Endometrial microvascular endothelial cells (primary cell): ENCODE results near the gene USP6NL. TPM values are rescaled to one million over a fixed set of nuclear protein-coding genes. Genes with fewer than 3 reads are reported as not detected.
"Not testable (repeated sequence)": the region's sequence is repeated elsewhere in the genome, so short reads cannot be mapped to it uniquely, and the experiment has no call there.

ENCODE experiments used
- in situ Hi-C: cut with HindIII; loops from 2 replicates; pipeline ENCODE4 v1.10.0; 2017; ENCODE audit warnings: low sequenced_read_pairs, low pct_unique_long_range_greater_than_20kb; ENCODE audit errors: inconsistent ontology term
- total RNA-seq: library from RNA; depleted of rRNA; stranded (reverse); fragments of >200 nt; gene quantifications from one replicate; pipeline ENCODE4 v1.2.3, GENCODE V29; 2015; ENCODE audit errors: inconsistent ontology term

USP6NL gene
- total RNA-seq, result 14.7 TPM

DNA sequence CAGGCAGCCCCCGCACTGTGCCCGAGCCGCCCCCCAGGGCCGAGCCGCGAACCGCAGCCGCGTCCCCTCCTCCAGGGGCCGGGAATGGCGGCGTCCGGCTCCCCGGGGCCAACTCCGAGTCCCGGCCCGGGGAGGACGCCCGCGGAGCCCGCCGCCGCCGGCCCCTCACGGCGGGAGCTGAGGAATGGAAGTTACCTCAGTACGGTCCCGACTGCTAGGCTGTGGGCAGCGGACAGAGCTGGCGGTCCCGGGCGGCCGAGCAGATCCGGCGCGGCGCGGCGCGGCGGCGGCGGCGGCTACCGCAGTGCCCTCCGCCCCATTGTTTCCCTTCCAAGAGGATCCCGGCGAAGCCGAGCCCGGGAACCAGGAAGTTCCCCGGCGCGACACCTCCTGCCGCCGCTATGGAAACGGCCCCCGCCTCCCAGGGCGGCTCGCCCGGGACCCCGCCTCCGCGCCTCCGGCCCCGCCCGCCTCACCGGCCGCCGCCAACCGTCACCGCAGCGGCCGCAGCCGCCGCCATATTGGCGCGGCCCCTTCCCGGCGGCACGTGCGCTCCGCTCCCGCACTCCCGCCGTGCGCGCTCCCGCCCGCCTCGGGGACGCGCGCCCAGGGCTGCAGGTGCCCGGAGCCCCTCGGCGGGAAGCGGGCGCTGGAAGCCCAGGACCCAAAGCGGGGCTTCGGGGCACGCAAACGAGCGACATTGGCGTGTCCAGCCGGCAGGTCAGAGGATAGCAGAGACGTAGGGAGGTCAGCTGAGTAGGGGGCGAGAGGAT lies at the start of gene USP6NL:
USP6NL (minus strand) TSS at position 403 of the 773 bp plus-strand sequence. CDS start 14,016 bp downstream, outside the sequence.
- in situ Hi-C loops, result no loop called here

DNA sequence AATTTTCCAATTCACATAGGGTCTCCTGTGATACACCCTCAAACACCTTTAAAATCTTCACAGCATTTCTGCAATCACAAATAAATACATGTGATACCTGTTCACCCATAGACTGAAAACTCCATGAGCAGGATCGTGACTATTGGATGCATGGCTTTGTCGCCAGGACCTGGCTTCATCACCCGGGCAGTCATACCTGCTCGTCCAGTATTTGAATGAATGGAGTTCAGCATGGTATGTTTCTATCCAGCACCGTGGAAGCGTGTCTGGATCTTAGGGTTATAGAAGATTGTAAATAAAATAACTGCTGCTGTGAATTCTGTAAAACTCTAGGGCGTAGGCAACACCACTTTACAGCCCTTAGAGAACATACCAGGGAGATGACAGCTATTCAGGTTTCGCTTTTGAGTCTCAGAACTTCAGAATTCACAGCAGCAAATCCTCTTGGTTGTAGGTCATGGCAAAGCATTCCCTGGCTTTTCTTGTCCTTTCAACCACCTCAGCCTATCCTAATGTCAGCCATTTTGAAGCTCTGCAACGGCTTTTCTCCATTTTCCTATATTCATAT lies 47.4 kb upstream of the USP6NL start:
- in situ Hi-C loops, result no loop called here

DNA sequence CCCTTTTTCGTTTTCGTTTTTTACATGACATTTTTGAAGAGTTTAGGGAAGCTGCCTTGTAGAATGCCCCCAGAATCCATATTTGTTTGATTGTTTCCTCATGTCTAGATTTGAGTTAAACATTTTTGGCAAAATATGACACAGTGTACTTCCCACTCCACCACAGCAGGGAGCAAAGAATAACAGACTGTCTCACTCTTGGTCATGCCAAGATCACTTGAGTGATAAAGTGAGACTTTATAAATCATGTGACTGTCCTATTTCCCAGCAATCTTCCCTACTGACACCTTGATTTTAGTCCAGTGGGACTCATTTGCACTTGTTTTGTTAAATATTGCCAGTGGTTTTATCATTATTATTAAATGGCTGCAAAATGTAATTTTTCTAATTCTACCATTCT lies 44.4 kb upstream of the USP6NL start:
- in situ Hi-C loops, result no loop called here

DNA sequence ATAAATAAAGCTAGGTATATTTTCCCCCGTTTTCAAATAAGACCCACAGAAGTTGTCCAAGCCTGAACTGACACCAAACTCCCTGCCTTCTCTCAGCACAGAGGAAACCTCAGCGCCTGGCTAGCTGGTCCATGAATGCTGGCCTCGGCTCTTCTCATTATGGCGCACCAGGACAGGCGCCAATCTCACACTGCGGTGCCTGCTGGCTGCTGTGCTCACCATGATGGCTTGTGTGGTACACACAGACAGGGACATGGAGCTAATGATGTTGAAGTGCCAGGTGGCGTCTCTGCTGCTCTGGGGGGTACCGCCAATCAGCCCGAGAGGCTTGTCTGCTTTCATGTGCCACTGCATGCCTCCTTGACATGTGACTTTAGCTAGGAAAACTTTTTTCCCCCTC lies 43.2 kb upstream of the USP6NL start:
- in situ Hi-C loops, result no loop called here

DNA sequence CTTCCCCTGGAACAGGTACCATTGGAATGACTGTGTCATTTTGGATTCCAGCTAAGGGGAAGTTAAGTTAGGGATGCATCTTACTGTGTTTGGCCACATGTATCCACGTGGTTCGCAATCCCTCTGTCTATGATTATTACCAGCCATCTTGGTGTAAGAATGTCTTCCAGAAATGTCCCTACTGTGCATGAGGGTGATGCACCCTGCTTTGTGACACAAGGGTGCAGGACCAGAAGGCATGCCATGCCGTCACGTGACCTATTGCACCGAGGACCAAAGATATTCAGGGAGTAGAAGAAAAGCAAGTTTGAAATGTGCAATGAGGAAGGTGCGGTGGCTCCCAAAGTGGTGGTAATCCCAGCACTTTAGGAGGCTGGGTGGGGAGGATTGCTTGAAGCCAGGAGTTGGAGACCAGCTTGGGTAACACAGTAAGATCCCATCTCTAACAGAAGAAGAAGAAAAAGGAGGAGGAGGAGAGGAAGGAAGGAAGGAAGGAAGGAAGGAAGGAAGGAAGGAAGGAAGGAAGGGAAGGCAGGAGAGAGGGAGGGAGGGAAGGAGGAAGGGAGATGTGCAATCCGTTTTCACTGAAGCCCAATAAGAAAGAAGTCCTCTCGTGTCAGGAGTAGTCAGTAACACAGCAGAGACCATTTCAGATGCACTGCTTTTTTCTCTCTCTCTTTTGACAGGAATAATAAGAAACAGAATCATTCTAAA lies 42.5 kb upstream of the USP6NL start:
- in situ Hi-C loops, result no loop called here

DNA sequence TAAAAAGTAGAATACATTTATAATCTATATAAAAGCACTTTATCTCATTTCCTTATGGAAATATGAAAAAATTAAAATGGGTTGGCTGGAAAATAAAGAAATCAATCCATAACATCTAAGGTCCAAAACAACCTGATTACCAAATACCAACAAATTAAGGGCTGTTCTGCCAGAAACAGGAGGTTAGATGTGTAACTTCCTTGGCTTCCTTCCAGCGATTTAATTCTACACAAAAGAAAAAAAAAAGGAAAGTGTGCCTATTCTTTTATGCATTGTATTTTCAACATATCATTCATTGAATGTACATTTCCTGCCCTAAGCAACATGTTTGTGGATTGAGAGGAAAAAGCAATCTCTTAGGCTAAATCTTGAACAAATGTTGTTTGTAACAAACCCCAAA lies 36.2 kb upstream of the USP6NL start:
- in situ Hi-C loops, result no loop called here

DNA sequence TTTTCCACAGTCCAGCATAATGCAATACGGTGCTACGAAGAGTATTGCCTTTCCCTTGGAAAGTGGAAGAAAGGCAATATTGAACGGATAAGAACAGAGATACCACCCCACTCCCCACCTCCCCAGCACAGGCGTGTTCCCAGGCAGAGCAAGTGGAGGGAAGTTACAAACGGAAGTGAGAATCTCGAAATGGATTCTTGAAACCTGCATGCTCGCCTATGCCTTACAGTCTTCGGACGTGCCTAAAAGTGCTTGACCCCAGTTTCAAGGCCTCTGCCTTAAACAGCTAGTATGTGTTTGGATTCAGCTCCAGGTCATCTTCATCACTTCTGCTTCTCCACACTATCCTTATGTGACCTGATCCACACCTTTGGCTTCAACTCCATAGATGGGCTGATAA lies 35.0 kb upstream of the USP6NL start:
- in situ Hi-C loops, result no loop called here

DNA sequence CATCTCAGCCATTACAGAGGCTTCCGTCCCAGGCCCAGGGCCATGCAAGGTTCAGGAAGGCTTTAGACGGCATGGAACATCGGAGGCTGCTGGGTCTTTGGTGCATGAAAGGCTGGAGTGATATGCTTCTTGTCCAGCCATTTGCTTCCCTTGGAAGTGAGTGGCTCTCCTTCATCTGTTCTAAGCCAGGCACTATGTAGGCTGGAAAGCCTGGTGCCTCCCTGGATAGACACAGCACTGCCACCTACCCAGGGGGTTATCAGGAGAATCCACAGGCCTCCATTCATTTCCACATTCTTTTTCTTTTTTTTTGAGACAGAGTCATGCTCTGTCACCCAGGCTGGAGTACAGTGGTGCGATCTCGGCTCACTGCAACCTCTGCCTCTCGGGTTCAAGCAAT lies 31.6 kb upstream of the USP6NL start:
- in situ Hi-C loops, result no loop called here

DNA sequence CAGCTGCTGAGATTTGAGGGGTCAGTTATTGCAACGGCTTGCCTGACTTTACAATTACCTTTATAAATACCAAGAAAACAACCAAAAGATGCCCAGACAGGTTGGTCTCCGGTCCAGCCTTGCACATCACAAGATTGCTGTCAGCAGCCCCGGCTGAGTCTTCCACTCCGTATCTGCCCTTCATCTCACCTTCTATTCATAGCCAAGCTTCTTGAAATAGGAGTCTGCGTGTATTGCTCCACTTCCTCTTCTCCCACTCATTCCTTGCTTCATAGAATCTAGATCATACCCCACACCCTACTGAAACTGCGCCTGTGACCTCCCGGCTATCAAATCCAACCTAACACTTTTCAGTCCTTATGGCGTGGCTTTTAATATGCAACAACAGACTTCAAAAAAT lies 31.1 kb upstream of the USP6NL start:
- in situ Hi-C loops, result no loop called here

DNA sequence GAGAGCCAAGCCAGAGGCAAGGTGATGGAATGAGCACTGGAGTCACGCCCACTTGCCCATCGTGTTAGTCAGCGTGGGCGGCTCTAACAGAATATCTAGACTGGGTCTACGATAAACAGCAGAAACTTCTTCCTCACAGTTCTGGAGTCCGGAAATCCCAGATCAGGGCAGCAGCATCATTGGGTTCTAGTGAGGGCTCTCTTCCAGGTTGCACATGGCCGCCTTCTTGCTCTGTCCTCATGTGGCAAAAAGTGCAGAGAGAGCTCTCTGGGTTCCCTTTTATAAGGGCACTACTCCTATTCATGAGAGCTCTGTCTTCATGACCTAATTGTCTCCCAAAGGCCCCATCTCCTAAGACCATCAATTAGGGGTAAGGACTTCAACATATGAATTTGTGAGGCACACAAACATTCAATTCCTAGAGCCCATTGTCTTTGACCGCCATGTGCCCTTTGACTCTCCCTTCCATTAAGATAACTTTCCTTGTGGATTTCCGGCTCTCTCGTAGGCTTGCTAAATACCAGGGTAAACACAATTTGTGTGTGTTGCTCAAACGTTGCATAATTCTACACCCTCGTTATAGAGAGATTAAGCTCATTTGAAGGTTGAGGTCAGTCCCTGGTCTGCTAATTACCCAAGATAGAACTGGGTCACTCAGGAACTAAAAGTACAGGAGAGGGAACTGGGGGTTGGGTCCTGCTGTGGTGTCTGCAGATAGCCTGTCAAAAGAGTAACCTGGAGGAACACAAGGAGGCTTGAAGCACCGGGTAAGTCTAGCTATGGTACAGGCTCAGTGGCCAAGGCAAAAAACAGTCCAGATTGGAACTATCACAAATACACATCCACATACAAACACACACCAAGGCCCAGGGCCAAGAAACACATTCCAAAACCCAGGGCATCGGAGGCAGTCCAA lies 28.7 kb upstream of the USP6NL start:
- in situ Hi-C loops, result no loop called here

DNA sequence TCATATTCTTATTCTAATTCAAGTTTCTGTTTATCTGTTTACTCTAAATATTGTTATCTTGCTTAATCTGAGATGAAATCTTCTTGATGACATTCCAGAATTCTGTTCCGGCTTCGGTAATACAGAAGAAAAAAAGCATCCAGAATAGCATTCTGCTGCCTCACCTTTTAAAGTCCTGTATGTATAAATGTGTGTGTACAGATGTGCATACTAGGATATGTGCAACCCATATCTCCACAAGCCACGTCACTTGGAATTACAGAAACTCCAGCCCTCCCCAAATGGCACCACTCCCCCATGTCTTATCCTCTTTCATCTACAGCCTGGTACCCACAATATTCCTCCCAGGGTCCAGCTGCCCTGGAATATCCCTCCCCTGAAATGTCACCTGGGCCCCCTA lies 27.9 kb upstream of the USP6NL start:
- in situ Hi-C loops, result no loop called here

DNA sequence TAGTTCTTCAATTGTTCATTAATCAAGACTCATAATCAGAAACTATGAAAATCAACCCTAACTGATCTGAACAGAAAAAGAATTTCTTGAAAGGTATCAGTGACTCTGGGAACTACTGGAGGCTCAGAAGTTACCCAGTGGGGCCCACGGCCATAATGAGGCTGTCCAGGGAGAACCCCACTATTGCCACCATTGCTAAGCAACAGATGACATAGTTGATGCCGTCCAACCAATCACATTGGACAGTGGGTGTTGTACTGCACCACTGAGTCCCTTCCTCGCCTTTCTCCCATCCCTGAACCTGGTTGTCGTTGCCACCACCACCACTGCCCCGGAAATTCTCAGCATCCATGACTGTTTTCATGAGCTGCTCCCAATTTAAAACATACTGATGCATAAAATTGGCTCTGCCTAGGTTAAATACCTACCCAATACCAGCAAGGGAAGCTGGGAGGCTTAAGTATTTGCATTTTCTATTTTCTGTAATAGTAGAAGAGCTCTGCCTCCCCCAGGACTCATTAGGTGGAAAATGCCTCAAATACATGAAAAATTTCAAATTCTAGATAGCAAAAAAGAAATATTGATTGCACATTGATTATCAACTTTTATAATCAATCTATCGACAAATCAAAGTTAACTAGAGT lies 26.7 kb upstream of the USP6NL start:
- in situ Hi-C loops, result no loop called here

DNA sequence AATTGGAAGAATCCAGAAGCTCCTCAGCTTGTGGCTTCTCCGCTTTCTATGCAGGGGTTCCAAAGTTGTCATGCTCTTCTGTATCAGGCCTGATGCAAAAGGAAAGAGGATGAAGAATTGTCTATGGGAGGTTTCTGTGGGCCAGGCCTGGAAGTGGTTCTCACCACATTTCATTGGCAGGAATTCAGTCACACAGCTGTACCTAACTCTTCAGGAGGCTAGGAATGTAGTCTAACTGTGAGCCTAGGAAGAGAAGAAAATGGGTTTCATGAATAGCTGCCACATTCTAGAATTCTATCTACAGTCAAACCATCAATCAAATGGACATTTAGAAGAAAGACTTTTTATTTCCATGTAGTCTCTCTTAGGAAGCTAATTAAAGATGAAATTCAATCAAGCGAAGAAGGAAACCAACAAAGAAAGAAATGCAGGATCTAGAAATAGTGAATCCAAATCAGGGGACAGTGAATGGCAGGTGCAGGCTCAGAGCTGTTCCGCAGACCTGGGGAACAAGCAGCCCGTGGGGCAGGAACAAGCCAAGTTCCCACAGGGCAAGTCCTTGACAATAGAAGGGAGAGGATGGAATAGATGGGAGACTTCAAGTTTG lies 25.4 kb upstream of the USP6NL start:
- in situ Hi-C loops, result no loop called here

DNA sequence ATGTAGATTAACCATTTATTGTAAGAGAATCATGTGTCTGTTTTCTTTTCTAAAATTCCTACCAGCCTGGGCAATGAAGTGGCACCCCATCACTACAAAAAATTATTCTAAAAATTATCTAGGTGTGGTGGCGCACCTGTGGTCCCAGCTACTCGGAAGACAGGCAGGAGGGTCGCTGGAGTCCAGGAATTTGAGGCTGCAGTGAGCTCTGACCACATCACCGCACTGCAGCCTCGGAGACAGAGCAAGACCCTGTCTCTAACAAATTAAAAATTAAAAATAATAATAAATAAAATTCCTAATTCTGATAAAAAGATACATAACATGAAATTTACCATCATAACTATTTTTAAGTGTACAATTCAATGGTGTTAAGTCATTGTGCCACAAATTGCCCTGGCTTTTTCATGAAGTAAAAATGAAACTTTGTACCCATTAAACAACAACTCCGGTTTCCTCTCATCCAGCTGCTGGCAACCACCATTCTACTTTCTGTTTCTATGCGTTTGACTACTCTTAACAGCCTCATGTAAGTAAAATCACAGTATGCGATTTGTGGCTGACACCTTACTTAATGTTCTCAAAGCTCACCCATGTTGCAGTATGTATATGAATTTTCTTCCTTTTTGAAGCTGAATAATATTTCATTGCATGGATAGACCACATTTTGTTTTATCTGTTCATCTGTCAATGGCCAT lies 20.6 kb upstream of the USP6NL start:
- in situ Hi-C loops, result no loop called here

DNA sequence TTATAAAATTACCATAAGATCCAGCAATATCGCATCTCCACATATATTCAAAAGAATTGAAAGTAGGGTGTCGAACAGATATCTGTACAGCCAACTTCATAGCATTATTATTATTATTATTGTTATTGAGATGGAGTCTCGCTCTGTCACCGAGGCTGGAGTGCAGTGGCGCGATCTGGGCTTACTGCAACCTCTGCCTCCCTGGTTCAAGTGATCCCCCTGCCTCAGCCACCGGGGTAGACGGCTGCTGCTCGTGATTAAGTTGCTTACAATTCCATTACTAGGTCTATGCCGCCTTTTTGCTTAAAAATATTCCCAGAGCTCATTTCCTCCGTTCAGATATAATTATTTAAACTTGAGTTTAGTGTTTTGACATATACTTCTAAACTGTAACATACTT lies 19.8 kb upstream of the USP6NL start:
- in situ Hi-C loops, result no loop called here

DNA sequence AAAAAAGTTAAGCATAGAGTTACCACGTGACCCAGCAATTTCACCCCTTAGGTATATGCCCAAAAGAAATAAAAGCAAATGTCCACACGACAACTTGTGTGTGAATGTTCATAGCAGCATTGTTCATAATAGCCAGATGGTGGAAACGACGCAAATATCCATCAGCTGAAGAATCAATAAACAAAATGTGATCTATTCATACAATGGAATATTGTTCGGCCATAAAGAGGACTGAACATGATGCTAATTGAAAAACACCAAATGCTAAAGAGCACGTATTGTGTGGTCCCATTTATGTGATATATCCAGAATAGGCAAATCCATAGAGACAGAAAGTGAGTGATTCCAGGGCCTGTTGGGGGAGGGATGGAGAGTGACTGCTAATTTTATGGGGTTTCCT lies 18.3 kb upstream of the USP6NL start:
- in situ Hi-C loops, result no loop called here

DNA sequence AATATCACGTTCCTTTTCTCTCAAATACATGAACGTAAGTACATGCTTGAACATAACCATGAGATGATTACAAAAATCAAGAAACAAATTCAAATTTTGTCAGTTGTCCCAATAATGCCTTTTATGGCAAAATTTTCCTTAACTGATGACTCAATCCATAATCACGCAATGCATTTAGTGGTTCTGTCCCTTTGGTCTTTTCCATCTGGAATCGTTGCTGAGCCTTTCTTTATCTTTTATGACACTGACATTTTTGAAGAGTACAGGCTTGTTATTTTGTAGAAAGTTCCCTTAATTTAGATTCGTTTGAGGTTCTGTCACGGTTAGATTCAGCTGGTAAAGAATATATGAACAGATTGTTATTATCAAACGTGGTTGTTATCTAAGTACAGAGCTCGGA lies 16.5 kb upstream of the USP6NL start:
- in situ Hi-C loops, result not testable (repeated sequence)

DNA sequence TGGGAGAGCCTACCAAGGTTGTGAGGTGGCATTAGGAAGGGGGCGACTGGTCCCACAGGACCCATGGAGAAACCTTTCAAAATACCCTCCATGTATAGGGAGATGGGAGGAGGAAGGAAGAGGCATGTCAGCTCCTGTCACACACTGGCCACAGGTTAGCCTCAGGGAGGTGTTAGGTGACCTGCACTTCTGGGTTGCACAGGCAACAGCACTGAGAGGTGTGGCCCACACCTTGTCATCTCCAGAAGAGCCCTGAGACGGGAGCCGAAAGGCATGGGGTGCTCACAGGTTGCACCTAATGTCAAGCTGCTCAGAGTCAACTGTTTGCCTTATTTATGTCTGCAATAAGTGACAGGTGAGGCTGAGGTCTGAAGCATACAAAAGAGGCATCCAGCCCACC lies 14.6 kb upstream of the USP6NL start:
- in situ Hi-C loops, result no loop called here
